ENCODE results near the gene GARNL3.

Gene GARNL3

GRCh38 chr9:127405344-127406125 lies 141.0 kb downstream of the GARNL3 start:
- DNase-seq (ENCODE audit: low read depth, low spot score) = no peak

GRCh38 chr9:127406799-127407491 lies 142.4 kb downstream of the GARNL3 start:
- DNase-seq (ENCODE audit: low read depth, low spot score) = no peak

GRCh38 chr9:127407492-127407843 lies 142.9 kb downstream of the GARNL3 start:
- no peak for DNase-seq (ENCODE audit: low read depth, low spot score)

- DNase-seq (ENCODE audit: low read depth, low spot score) = no peak
Measured at GRCh38 chr9:127411122-127411521, 146.5 kb downstream of the GARNL3 start.

GRCh38 chr9:127415141-127415540 lies 150.6 kb downstream of the GARNL3 start:
- DNase-seq (ENCODE audit: low read depth, low spot score) = no peak

- DNase-seq (ENCODE audit: low read depth, low spot score) = no peak
Measured at GRCh38 chr9:127415657-127416056, 151.1 kb downstream of the GARNL3 start.

GRCh38 chr9:127417131-127418036 lies 152.8 kb downstream of the GARNL3 start:
- DNase-seq (ENCODE audit: low read depth, low spot score) = no peak

- peak; percentile 70 for DNase-seq (ENCODE audit: low read depth, low spot score)
Measured at GRCh38 chr9:127418037-127418471, 153.5 kb downstream of the GARNL3 start.

- DNase-seq (ENCODE audit: low read depth, low spot score) = no peak
Measured at GRCh38 chr9:127419348-127419747, 154.8 kb downstream of the GARNL3 start.

- no peak for DNase-seq (ENCODE audit: low read depth, low spot score)
Measured at GRCh38 chr9:127421057-127421456, 156.5 kb downstream of the GARNL3 start.

- DNase-seq (ENCODE audit: low read depth, low spot score) = no peak
Measured at GRCh38 chr9:127422133-127422782, 157.7 kb downstream of the GARNL3 start.

- no peak for DNase-seq (ENCODE audit: low read depth, low spot score)
Measured at GRCh38 chr9:127422787-127423186, 158.2 kb downstream of the GARNL3 start.

- no peak for DNase-seq (ENCODE audit: low read depth, low spot score)
Measured at GRCh38 chr9:127423476-127423933, 158.9 kb downstream of the GARNL3 start.

- peak; percentile 75 for DNase-seq (ENCODE audit: low read depth, low spot score)
Measured at GRCh38 chr9:127423934-127424675, 159.5 kb downstream of the GARNL3 start, which contains the start of gene ZNF79. Gene ZNF79 (plus strand): TSS chr9:127424382. CDS start chr9:127424788, 406 bp downstream.

GRCh38 chr9:127424676-127424999 lies 160.1 kb downstream of the GARNL3 start:
- no peak for DNase-seq (ENCODE audit: low read depth, low spot score)

- DNase-seq (ENCODE audit: low read depth, low spot score) = no peak
Measured at GRCh38 chr9:127426756-127427155, 162.2 kb downstream of the GARNL3 start.

GRCh38 chr9:127428348-127428747 lies 163.8 kb downstream of the GARNL3 start:
- no peak for DNase-seq (ENCODE audit: low read depth, low spot score)

GRCh38 chr9:127430415-127430814 lies 165.8 kb downstream of the GARNL3 start:
- DNase-seq (ENCODE audit: low read depth, low spot score) = no peak

GRCh38 chr9:127437497-127438264 lies 173.1 kb downstream of the GARNL3 start:
- DNase-seq (ENCODE audit: low read depth, low spot score) = no peak

GRCh38 chr9:127438394-127438793 lies 173.8 kb downstream of the GARNL3 start:
- no peak for DNase-seq (ENCODE audit: low read depth, low spot score)

Measured in iPS DF 19.7 (cell line).